Activated CD8-positive, alpha-beta T cell treated with anti-CD3 and anti-CD28 coated beads for 36 hours (primary cell): ENCODE results near the gene SIN3B. TPM values are rescaled to one million over a fixed set of nuclear protein-coding genes. Genes with fewer than 3 reads are reported as not detected.

Experiments
- ATAC-seq: fragments of 200-7000 bp; cut with Tn5 transposase; one replicate; pipeline ENCODE4 v1.10.0; 2021; ENCODE audit warnings: mild to moderate bottlenecking, moderate library complexity
- CTCF ChIA-PET: fragments of 350-600 bp; sonication (Branson Sonifier 250); formaldehyde crosslinking; loops from one replicate; lab custom pipeline; 2021; ENCODE audit warnings: antibody characterized with exemption; lab: Charles Lee
- POLR2A ChIA-PET: fragments of 350-600 bp; sonication (Branson Sonifier 250); formaldehyde crosslinking; loops from one replicate; lab custom pipeline; 2021; ENCODE audit warnings: antibody characterized with exemption; lab: Charles Lee
- DNase-seq: peaks from one replicate; pipeline ENCODE4 v3.0.0-alpha.2; 2020
- H3K27ac Mint-ChIP-seq: one replicate; pipeline ENCODE4 v1.8.0; 2021; ENCODE audit warnings: mild to moderate bottlenecking, mixed read lengths
- H3K27me3 Mint-ChIP-seq: one replicate; pipeline ENCODE4 v1.8.0; 2021; ENCODE audit warnings: mixed read lengths
- H3K36me3 Mint-ChIP-seq: one replicate; pipeline ENCODE4 v1.8.0; 2021; ENCODE audit warnings: low read depth, mixed read lengths
- H3K4me1 Mint-ChIP-seq: one replicate; pipeline ENCODE4 v1.8.0; 2021; ENCODE audit warnings: low read depth, mixed read lengths
- H3K4me3 Mint-ChIP-seq: one replicate; pipeline ENCODE4 v1.8.0; 2021; ENCODE audit warnings: mild to moderate bottlenecking, moderate library complexity, mixed read lengths
- H3K9me3 Mint-ChIP-seq: one replicate; pipeline ENCODE4 v1.8.0; 2021; ENCODE audit warnings: mixed read lengths
- CTCF ChIP-seq: fragments of 200-600 bp; IDR thresholded peaks from one replicate; pipeline ENCODE4 v1.8.0; 2022; ENCODE audit warnings: antibody characterized with exemption, mild to moderate bottlenecking
- intact Hi-C: fragments of 100-400 bp; cut with micrococcal nuclease; formaldehyde crosslinking; loops from one replicate; pipeline ENCODE4 v1.10.0; 2022
- total RNA-seq, 2 experiments: library from RNA; stranded (reverse); gene quantifications; one replicate each; pipeline ENCODE4 v1.2.3, GENCODE V29; 2021

Gene SIN3B
- total RNA-seq, 2 experiments from 2014 or later: 27.6 to 31.6 TPM

GRCh38 chr19:16928351-16928750 is 99.2 kb downstream of the SIN3B start:
- peaks cover 4% of the 10 kb centered on the region for H3K36me3 Mint-ChIP-seq
- ATAC-seq (no peak), DNase-seq (no peak)
- H3K27me3 Mint-ChIP-seq: peaks cover 1% of the 10 kb centered on the region
- no peak overlapping the region for H3K4me3 Mint-ChIP-seq
- TF ChIP-seq CTCF: no peak
- H3K9me3 Mint-ChIP-seq: peaks cover 13% of the 10 kb centered on the region
- no peaks in the 10 kb centered on the region for H3K4me1 Mint-ChIP-seq
- H3K27ac Mint-ChIP-seq: no peak overlapping the region
- POLR2A ChIA-PET: no interaction called here
- intact Hi-C loops: no loop called here
- CTCF ChIA-PET: no interaction called here

- Mint-ChIP-seq H3K36me3 (peaks cover 4% of the 10 kb centered on the region), H3K4me3 (no peak overlapping the region), H3K27ac (no peak overlapping the region), H3K9me3 (peaks cover 18% of the 10 kb centered on the region), H3K27me3 (peaks cover 1% of the 10 kb centered on the region), H3K4me1 (no peaks in the 10 kb centered on the region)
- ChIA-PET POLR2A (no interaction called here), CTCF (no interaction called here)
- no peak for DNase-seq
- TF ChIP-seq CTCF: no peak
- ATAC-seq: no peak
- intact Hi-C loops: no loop called here
Measured at GRCh38 chr19:16928916-16929315, 99.7 kb downstream of the SIN3B start.

Other genes with a start within 250 kb of the SIN3B start
- 10 to 100 TPM; 14.2 to 19.3 TPM for gene MED26, start 201.2 kb upstream of the SIN3B start, total RNA-seq
- 10 to 100 TPM; 48.0 to 55.0 TPM for gene SMIM7, start 169.3 kb upstream of the SIN3B start, total RNA-seq
- gene TMEM38A, start 168.3 kb upstream of the SIN3B start, total RNA-seq: 1 to 10 TPM; 1.2 to 1.8 TPM
- gene NWD1, start 109.6 kb upstream of the SIN3B start, total RNA-seq: not detected
- not detected for gene F2RL3, start 59.6 kb downstream of the SIN3B start, total RNA-seq
- gene CPAMD8, start 197.4 kb downstream of the SIN3B start, total RNA-seq: not detected
- 10 to 100 TPM; 40.7 to 41.9 TPM for gene HAUS8, start 246.1 kb downstream of the SIN3B start, total RNA-seq
- 100 to 1,000 TPM; 111 to 112 TPM for gene MYO9B, start 246.4 kb downstream of the SIN3B start, total RNA-seq